ENCODE data around the gene TNFSF15. TPM values are rescaled to one million over a fixed set of nuclear protein-coding genes. Genes with fewer than 3 reads are reported as not detected.

Gene TNFSF15
- total RNA-seq, 1 experiment from 2014 or later: not detected

- H2BK5ac ChIP-seq (ENCODE audit: insufficient read length, low read length): no peak overlapping the region
- no peak overlapping the region for H3K27ac ChIP-seq (ENCODE audit: insufficient read length, low read depth, low read length)
- no peak overlapping the region for H3K56ac ChIP-seq (ENCODE audit: insufficient read length, low read depth, low read length)
- H3K14ac ChIP-seq (ENCODE audit: insufficient read depth, low read length): no peak overlapping the region
- H2BK12ac ChIP-seq (ENCODE audit: insufficient read length, low read depth, low read length): no peak overlapping the region
- H2BK120ac ChIP-seq (ENCODE audit: low read depth, low read length, poor library complexity, severe bottlenecking): no peak overlapping the region
- Mint-ChIP-seq H3K27me3 (ENCODE audit: low read depth) (peaks cover 33% of the 10 kb centered on the region), H3K4me3 (no peak overlapping the region), H3K4me1 (peaks cover 4% of the 10 kb centered on the region in 2 experiments; a peak in 2 of 4 replicates), H3K27ac (no peak overlapping the region; a peak in 1 of 7 replicates), H3K36me3 (ENCODE audit: insufficient read depth in 1 of 3, low read depth in 3 of 3) (no peaks in the 10 kb centered on the region), H3K9me3 (no peaks in the 10 kb centered on the region)
- no peak overlapping the region for H4K5ac ChIP-seq (ENCODE audit: insufficient read length, low read depth, low read length)
- no peaks in the 10 kb centered on the region for H3K79me1 ChIP-seq (ENCODE audit: insufficient read depth, low read depth, low read length, poor library complexity, severe bottlenecking)
- TF ChIP-seq CTCF (conservative IDR thresholded peaks at IDR 0.05): no peak
- H3K23me2 ChIP-seq (ENCODE audit: insufficient read length, low read depth, low read length, poor library complexity, severe bottlenecking): no peaks in the 10 kb centered on the region
- DNase-seq: no peak
- no peak overlapping the region for H3K23ac ChIP-seq (ENCODE audit: insufficient read length, low read depth, low read length)
- no peak overlapping the region for H3K4me2 ChIP-seq (ENCODE audit: insufficient read depth, insufficient read length, low read length)
- H2BK20ac ChIP-seq (ENCODE audit: low read depth, low read length, poor library complexity, severe bottlenecking): no peak overlapping the region
- no peaks in the 10 kb centered on the region for H3K27me3 ChIP-seq (ENCODE audit: insufficient read depth, low read length)
- no peak overlapping the region for H4K8ac ChIP-seq (replicated peaks; ENCODE audit: insufficient read length, low read depth, low read length)
- no peak overlapping the region for H3T11ph ChIP-seq (ENCODE audit: low read length)
- no peak overlapping the region for H3K4ac ChIP-seq (ENCODE audit: low read depth, low read length)
- H2AFZ ChIP-seq (ENCODE audit: low read length): no peak overlapping the region
- no peak overlapping the region for H3K9ac ChIP-seq (ENCODE audit: extremely low read depth, insufficient read length, low read length)
- H3K9me3 ChIP-seq (ENCODE audit: control insufficient read depth, low read depth, low read length): no peaks in the 10 kb centered on the region
- H4K91ac ChIP-seq (ENCODE audit: insufficient read length, low read depth, low read length): no peak overlapping the region
- H2AK5ac ChIP-seq (ENCODE audit: insufficient read length, low read length): no peak overlapping the region
- WGBS (ENCODE audit: extremely low coverage, insufficient read length, low lambda C conversion rate): no CpG with 5 or more reads among the region's 2 CpGs
- H2BK15ac ChIP-seq (ENCODE audit: low read depth, low read length): no peak overlapping the region
- H3K18ac ChIP-seq (ENCODE audit: insufficient read length, low read depth, low read length): no peak overlapping the region
- no peaks in the 10 kb centered on the region for H4K20me1 ChIP-seq (ENCODE audit: control insufficient read depth, insufficient read depth, insufficient read length)
- no peaks in the 10 kb centered on the region for H3K4me1 ChIP-seq (ENCODE audit: insufficient read depth, low read length)
- H3K79me2 ChIP-seq (ENCODE audit: insufficient read depth, low read length): no peaks in the 10 kb centered on the region
Observed at GRCh38 chr9:114757395-114757794, 48.4 kb downstream of the TNFSF15 start.
